GM12878 (cell line): Measurements from ENCODE around the gene CWC27. TPM values are rescaled to one million over a fixed set of nuclear protein-coding genes. Genes with fewer than 3 reads are reported as not detected.

Experiments
- BACH1 ChIP-seq: fragments of 450-650 bp; IDR thresholded peaks from 2 replicates; pipeline ENCODE4 v1.6.1; 2017; ENCODE audit warnings: mild to moderate bottlenecking, borderline replicate concordance
- BMI1 ChIP-seq: fragments of 450-650 bp; IDR thresholded peaks from 2 replicates; pipeline ENCODE4 v1.6.1; 2016; ENCODE audit warnings: mild to moderate bottlenecking, moderate library complexity, borderline replicate concordance
- CBFB ChIP-seq: IDR thresholded peaks from 2 replicates; pipeline ENCODE4 v1.6.1; 2016; ENCODE audit warnings: antibody characterized with exemption, low read depth
- NFYA ChIP-seq: IDR thresholded peaks from 2 replicates; pipeline ENCODE4 v1.6.1; 2011; ENCODE audit warnings: low read depth, mild to moderate bottlenecking, low read length, improper control_type of control experiment, borderline replicate concordance
- RAD21 ChIP-seq: IDR thresholded peaks from 2 replicates; pipeline ENCODE4 v1.6.1; 2011; ENCODE audit warnings: mild to moderate bottlenecking, low read depth, low read length, moderate library complexity; ENCODE audit not compliant: insufficient read depth
- RFX5 ChIP-seq: IDR thresholded peaks from 2 replicates; pipeline ENCODE4 v1.6.1; 2011; ENCODE audit warnings: low read depth, low read length, improper control_type of control experiment
- STAT1 ChIP-seq: fragments of 450-650 bp; conservative IDR thresholded peaks from 2 replicates; pipeline ENCODE4 v1.6.1; 2014; ENCODE audit warnings: antibody characterized with exemption, mild to moderate bottlenecking
- YY1 ChIP-seq: IDR thresholded peaks from 2 replicates; pipeline ENCODE4 v1.6.1; 2011; ENCODE audit warnings: low read depth, mild to moderate bottlenecking, low read length
- ZNF217 ChIP-seq: fragments of 450-650 bp; IDR thresholded peaks from 2 replicates; pipeline ENCODE4 v1.6.1; 2017; ENCODE audit warnings: antibody characterized with exemption, mild to moderate bottlenecking
- polyA plus RNA-seq, 11 experiments: library from polyadenylated mRNA; depleted of rRNA in 4 of 11; unstranded in 6 of 11; stranded (reverse) in 5 of 11; fragments of >200 nt; fragmentation: Nextera tagmentation in 4 of 11; fragmentation: Illumina TruSeq in 1 of 11; extraction: Ambion mirVana in 4 of 11; extraction: Trizol in 1 of 11; gene quantifications; 1 replicate in 1 of 11; 2 replicates in 10 of 11; pipeline versions ENCODE4 v1.2.1 to v1.2.3, GENCODE V29; 2011 to 2016; ENCODE audit warnings: inconsistent platforms in 2 of 11, missing spikeins in 2 of 11, low read depth in 1 of 11
- total RNA-seq, 4 experiments: library from RNA; depleted of rRNA in 3 of 4; stranded (reverse); fragments of >200 nt in 3 of 4; fragmentation: Illumina TruSeq in 1 of 4; extraction: Trizol in 1 of 4; gene quantifications; 2 replicates each; pipeline versions ENCODE4 v1.2.1 to v1.2.3, GENCODE V29; 2013 to 2021
- TF ChIP-seq, protein P1 (sequence below): fragments of 450-650 bp; IDR thresholded peaks from 2 replicates; pipeline ENCODE4 v1.6.1; 2017; ENCODE audit warnings: mild to moderate bottlenecking, moderate library complexity
- TF ChIP-seq, protein P2 (sequence below): fragments of 450-650 bp; IDR thresholded peaks from 2 replicates; pipeline ENCODE4 v1.6.1; 2017; ENCODE audit warnings: antibody characterized with exemption, mild to moderate bottlenecking, moderate library complexity
- TF ChIP-seq, protein P3 (sequence below): fragments of 450-650 bp; IDR thresholded peaks from 2 replicates; pipeline ENCODE4 v1.6.1; 2017; ENCODE audit warnings: mild to moderate bottlenecking, low read depth, inconsistent platforms; ENCODE audit not compliant: poor library complexity, severe bottlenecking
- TF ChIP-seq, protein P4 (sequence below): IDR thresholded peaks from 2 replicates; pipeline ENCODE4 v1.6.1; 2012; ENCODE audit warnings: low read depth, low read length, improper control_type of control experiment
- TF ChIP-seq, protein P5 (sequence below): IDR thresholded peaks from 2 replicates; pipeline ENCODE4 v1.6.1; 2012; ENCODE audit warnings: improper control_type of control experiment, low read depth, low read length; ENCODE audit not compliant: insufficient replicate concordance

CWC27 gene
- total and polyA plus RNA-seq, 10 of the 15 experiments (the other 5 are each of a cell fraction or from before 2014, with no cell fraction given), result 21.7 to 61.9 (median 47.0) TPM

DNA sequence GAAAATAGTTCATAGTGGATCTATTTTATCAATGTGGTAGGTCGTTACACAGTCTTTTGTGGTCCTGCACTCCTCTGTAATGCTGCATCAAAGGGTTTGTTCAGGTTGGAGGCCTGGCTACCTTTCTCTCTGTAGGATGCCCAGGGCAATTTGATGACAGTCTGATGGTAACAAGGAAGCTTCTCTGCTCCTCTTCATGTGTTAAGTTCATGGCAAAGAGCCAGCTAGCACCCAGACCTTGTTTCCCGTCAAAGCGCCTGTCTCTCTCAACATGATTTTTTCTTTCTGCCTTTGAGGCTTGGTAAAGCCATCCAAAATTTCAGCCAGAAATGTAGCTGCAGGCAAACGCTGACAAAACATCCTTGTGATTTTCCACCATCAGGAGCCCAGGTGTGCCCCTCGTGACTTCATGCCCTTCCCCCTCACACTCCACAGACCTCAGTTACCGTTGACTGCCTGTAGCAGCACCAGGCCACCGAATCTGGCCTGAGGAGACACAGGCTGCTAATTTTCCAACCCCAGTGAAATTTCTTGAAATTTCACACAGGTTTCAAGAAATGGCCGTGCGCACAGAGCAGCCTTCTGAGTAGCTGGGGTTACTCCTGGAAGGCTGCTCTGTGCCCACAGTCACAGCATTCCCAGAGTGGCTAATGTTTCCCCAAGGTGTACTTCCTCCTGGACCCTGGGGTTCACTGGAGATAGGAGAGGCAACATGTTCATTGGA is 292.7 kb downstream of the CWC27 start (continued):
- TF ChIP-seq STAT1, result no peak
- TF ChIP-seq RAD21, result peak; percentile 34; the same call in 1 of the 2 replicates
- no peak for TF ChIP-seq NFYA
- TF ChIP-seq BACH1, result no peak
- TF ChIP-seq CBFB, result 0 out of 2 replicates have a peak, but pooled peaks have one; percentile 33
- TF ChIP-seq ZNF217, result no peak
- TF ChIP-seq, protein P1, sequence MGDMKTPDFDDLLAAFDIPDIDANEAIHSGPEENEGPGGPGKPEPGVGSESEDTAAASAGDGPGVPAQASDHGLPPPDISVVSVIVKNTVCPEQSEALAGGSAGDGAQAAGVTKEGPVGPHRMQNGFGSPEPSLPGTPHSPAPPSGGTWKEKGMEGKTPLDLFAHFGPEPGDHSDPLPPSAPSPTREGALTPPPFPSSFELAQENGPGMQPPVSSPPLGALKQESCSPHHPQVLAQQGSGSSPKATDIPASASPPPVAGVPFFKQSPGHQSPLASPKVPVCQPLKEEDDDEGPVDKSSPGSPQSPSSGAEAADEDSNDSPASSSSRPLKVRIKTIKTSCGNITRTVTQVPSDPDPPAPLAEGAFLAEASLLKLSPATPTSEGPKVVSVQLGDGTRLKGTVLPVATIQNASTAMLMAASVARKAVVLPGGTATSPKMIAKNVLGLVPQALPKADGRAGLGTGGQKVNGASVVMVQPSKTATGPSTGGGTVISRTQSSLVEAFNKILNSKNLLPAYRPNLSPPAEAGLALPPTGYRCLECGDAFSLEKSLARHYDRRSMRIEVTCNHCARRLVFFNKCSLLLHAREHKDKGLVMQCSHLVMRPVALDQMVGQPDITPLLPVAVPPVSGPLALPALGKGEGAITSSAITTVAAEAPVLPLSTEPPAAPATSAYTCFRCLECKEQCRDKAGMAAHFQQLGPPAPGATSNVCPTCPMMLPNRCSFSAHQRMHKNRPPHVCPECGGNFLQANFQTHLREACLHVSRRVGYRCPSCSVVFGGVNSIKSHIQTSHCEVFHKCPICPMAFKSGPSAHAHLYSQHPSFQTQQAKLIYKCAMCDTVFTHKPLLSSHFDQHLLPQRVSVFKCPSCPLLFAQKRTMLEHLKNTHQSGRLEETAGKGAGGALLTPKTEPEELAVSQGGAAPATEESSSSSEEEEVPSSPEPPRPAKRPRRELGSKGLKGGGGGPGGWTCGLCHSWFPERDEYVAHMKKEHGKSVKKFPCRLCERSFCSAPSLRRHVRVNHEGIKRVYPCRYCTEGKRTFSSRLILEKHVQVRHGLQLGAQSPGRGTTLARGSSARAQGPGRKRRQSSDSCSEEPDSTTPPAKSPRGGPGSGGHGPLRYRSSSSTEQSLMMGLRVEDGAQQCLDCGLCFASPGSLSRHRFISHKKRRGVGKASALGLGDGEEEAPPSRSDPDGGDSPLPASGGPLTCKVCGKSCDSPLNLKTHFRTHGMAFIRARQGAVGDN, result 0 out of 2 replicates have a peak, but pooled peaks have one; percentile 34
- TF ChIP-seq, protein P2, sequence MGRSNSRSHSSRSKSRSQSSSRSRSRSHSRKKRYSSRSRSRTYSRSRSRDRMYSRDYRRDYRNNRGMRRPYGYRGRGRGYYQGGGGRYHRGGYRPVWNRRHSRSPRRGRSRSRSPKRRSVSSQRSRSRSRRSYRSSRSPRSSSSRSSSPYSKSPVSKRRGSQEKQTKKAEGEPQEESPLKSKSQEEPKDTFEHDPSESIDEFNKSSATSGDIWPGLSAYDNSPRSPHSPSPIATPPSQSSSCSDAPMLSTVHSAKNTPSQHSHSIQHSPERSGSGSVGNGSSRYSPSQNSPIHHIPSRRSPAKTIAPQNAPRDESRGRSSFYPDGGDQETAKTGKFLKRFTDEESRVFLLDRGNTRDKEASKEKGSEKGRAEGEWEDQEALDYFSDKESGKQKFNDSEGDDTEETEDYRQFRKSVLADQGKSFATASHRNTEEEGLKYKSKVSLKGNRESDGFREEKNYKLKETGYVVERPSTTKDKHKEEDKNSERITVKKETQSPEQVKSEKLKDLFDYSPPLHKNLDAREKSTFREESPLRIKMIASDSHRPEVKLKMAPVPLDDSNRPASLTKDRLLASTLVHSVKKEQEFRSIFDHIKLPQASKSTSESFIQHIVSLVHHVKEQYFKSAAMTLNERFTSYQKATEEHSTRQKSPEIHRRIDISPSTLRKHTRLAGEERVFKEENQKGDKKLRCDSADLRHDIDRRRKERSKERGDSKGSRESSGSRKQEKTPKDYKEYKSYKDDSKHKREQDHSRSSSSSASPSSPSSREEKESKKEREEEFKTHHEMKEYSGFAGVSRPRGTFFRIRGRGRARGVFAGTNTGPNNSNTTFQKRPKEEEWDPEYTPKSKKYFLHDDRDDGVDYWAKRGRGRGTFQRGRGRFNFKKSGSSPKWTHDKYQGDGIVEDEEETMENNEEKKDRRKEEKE, result no peak
- TF ChIP-seq YY1, result peak; percentile 74
- TF ChIP-seq RFX5, result no peak
- TF ChIP-seq, protein P3, sequence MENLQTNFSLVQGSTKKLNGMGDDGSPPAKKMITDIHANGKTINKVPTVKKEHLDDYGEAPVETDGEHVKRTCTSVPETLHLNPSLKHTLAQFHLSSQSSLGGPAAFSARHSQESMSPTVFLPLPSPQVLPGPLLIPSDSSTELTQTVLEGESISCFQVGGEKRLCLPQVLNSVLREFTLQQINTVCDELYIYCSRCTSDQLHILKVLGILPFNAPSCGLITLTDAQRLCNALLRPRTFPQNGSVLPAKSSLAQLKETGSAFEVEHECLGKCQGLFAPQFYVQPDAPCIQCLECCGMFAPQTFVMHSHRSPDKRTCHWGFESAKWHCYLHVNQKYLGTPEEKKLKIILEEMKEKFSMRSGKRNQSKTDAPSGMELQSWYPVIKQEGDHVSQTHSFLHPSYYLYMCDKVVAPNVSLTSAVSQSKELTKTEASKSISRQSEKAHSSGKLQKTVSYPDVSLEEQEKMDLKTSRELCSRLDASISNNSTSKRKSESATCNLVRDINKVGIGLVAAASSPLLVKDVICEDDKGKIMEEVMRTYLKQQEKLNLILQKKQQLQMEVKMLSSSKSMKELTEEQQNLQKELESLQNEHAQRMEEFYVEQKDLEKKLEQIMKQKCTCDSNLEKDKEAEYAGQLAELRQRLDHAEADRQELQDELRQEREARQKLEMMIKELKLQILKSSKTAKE, result peak; percentile 61
- TF ChIP-seq, protein P4, sequence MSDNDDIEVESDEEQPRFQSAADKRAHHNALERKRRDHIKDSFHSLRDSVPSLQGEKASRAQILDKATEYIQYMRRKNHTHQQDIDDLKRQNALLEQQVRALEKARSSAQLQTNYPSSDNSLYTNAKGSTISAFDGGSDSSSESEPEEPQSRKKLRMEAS, result 0 out of 2 replicates have a peak, but pooled peaks have one; percentile 35
- TF ChIP-seq BMI1, result no peak
- TF ChIP-seq, protein P5, sequence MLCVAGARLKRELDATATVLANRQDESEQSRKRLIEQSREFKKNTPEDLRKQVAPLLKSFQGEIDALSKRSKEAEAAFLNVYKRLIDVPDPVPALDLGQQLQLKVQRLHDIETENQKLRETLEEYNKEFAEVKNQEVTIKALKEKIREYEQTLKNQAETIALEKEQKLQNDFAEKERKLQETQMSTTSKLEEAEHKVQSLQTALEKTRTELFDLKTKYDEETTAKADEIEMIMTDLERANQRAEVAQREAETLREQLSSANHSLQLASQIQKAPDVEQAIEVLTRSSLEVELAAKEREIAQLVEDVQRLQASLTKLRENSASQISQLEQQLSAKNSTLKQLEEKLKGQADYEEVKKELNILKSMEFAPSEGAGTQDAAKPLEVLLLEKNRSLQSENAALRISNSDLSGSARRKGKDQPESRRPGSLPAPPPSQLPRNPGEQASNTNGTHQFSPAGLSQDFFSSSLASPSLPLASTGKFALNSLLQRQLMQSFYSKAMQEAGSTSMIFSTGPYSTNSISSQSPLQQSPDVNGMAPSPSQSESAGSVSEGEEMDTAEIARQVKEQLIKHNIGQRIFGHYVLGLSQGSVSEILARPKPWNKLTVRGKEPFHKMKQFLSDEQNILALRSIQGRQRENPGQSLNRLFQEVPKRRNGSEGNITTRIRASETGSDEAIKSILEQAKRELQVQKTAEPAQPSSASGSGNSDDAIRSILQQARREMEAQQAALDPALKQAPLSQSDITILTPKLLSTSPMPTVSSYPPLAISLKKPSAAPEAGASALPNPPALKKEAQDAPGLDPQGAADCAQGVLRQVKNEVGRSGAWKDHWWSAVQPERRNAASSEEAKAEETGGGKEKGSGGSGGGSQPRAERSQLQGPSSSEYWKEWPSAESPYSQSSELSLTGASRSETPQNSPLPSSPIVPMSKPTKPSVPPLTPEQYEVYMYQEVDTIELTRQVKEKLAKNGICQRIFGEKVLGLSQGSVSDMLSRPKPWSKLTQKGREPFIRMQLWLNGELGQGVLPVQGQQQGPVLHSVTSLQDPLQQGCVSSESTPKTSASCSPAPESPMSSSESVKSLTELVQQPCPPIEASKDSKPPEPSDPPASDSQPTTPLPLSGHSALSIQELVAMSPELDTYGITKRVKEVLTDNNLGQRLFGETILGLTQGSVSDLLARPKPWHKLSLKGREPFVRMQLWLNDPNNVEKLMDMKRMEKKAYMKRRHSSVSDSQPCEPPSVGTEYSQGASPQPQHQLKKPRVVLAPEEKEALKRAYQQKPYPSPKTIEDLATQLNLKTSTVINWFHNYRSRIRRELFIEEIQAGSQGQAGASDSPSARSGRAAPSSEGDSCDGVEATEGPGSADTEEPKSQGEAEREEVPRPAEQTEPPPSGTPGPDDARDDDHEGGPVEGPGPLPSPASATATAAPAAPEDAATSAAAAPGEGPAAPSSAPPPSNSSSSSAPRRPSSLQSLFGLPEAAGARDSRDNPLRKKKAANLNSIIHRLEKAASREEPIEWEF, result peak; percentile 29
